ENCODE results near the gene COL15A1. TPM values are rescaled to one million over a fixed set of nuclear protein-coding genes. Genes with fewer than 3 reads are reported as not detected.
"Not testable (repeated sequence)": the region's sequence is repeated elsewhere in the genome, so short reads cannot be mapped to it uniquely, and the experiment has no call there.

COL15A1 gene
- total RNA-seq, 2 experiments from 2014 or later, result 0.30 to 0.33 TPM

GRCh38 chr9:98907055-98907454 lies 36.7 kb upstream of the COL15A1 start:
- Mint-ChIP-seq H3K27me3 (peaks cover 1% of the 10 kb centered on the region), H3K9me3 (no peaks in the 10 kb centered on the region), H3K4me1 (no peaks in the 10 kb centered on the region), H3K36me3 (ENCODE audit: low read depth) (no peaks in the 10 kb centered on the region), H3K27ac (no peak overlapping the region), H3K4me3 (no peak overlapping the region)
- POLR2A ChIA-PET, result interaction anchor here (1.2 kb wide), 1 partner anchor 9 kb away, joined by 3 read pairs; no protein-coding TSS in a partner anchor
- no peak for DNase-seq
- CTCF ChIA-PET, result no interaction called here

DNA sequence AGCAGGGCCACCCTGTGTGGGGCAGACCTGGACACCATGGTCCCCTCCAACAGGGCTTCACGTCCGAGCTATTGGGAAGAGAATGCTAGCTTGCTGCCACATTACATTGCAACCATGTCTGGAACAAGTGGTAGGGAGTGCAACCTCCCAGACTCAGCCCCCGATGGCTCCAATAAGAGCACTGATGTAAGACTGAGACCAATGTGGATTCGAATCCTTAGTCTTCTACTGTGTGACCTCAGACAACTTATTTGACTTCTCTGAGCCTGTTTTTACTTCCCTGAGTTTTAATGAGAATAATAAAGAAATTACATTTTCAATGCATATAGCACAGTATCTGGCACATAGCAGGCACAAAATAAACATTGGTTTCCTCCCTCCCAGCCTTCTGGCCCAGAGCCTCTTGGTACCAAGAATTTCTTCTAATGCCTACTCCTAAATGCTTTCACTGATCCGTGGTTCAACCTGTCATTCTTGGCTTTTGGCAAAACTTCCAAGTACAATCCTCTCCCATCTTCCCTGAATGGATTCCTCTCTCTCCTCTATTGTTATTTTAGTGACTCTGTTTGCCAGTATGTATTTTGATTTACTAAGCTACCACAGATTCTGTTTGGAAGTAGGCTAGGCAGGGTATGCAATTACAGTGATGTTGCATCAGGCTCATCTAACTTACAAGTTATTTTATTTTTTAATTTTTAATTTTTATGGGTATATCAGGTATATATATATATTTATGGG lies 34.6 kb upstream of the COL15A1 start:
- no peaks in the 10 kb centered on the region for H3K4me1 Mint-ChIP-seq
- CTCF ChIA-PET, result no interaction called here
- H3K27me3 Mint-ChIP-seq, result peaks cover 1% of the 10 kb centered on the region
- POLR2A ChIA-PET, result no interaction called here
- no peaks in the 10 kb centered on the region for H3K36me3 Mint-ChIP-seq (ENCODE audit: low read depth)
- no peak overlapping the region for H3K27ac Mint-ChIP-seq
- DNase-seq, result no peak
- no peak overlapping the region for H3K4me3 Mint-ChIP-seq
- H3K9me3 Mint-ChIP-seq, result no peaks in the 10 kb centered on the region

DNA sequence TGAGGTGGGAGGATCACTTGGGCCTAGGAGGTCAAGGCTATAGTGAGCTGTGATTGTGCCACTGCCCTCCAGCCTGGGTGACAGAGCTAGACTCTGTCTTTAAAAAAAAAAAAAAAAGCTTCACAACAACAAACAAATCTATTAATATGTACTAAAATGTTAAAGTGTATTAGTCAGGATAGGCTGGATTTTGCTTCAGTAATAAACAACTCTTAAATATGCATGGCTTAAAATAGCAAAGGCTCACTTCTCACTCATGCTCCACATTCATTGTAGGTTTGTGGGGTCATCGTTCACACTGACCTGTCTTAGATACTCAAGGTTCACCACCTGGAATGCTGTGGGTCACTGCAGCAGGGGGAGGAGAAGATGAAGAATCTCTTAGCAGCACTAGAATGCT lies 33.8 kb upstream of the COL15A1 start:
- POLR2A ChIA-PET, result no interaction called here
- H3K27ac Mint-ChIP-seq, result no peak overlapping the region
- CTCF ChIA-PET, result no interaction called here
- H3K4me1 Mint-ChIP-seq, result no peaks in the 10 kb centered on the region
- DNase-seq, result no peak
- no peaks in the 10 kb centered on the region for H3K36me3 Mint-ChIP-seq (ENCODE audit: low read depth)
- H3K4me3 Mint-ChIP-seq, result no peak overlapping the region
- no peaks in the 10 kb centered on the region for H3K9me3 Mint-ChIP-seq
- H3K27me3 Mint-ChIP-seq, result peaks cover 6% of the 10 kb centered on the region

- no peaks in the 10 kb centered on the region for H3K4me1 Mint-ChIP-seq
- no peak overlapping the region for H3K27ac Mint-ChIP-seq
- H3K36me3 Mint-ChIP-seq (ENCODE audit: low read depth), result no peaks in the 10 kb centered on the region
- POLR2A ChIA-PET, result no interaction called here
- DNase-seq, result no peak
- no peak overlapping the region for H3K4me3 Mint-ChIP-seq
- peaks cover 7% of the 10 kb centered on the region for H3K27me3 Mint-ChIP-seq
- CTCF ChIA-PET, result no interaction called here
- H3K9me3 Mint-ChIP-seq, result no peaks in the 10 kb centered on the region
Observed at GRCh38 chr9:98911042-98911441, 32.7 kb upstream of the COL15A1 start.

DNA sequence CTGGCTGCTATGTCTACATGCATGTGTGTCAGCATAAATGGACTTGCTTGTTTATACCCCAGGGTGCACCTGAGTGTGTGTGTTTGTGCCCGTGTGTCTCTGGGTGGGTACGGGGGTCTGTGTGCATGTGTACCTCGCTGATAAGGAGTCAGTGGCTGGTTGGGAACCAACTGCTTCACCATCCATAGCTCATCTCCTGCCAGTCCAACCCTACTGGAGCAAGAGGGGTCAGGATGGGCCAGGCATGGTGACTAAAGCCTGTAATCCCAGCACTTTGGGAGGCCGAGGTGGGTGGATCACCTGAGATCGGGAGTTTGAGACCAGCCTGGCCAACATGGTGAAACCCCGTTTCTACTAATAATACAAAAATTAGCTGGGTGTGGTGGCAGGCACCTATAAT lies 32.0 kb upstream of the COL15A1 start:
- POLR2A ChIA-PET; H3K9me3 Mint-ChIP-seq; DNase-seq; H3K27me3 Mint-ChIP-seq; H3K4me3 Mint-ChIP-seq; H3K36me3 Mint-ChIP-seq (ENCODE audit: low read depth); H3K4me1 Mint-ChIP-seq; CTCF ChIA-PET; H3K27ac Mint-ChIP-seq: not testable (repeated sequence)

- ChIA-PET CTCF (no interaction called here), POLR2A (no interaction called here)
- no peaks in the 10 kb centered on the region for H3K4me1 Mint-ChIP-seq
- H3K36me3 Mint-ChIP-seq (ENCODE audit: low read depth), result no peaks in the 10 kb centered on the region
- no peak for DNase-seq
- H3K27ac Mint-ChIP-seq, result no peak overlapping the region
- no peak overlapping the region for H3K4me3 Mint-ChIP-seq
- H3K27me3 Mint-ChIP-seq, result peaks cover 7% of the 10 kb centered on the region
- H3K9me3 Mint-ChIP-seq, result no peaks in the 10 kb centered on the region
Observed at GRCh38 chr9:98912450-98912849, 31.3 kb upstream of the COL15A1 start.

GRCh38 chr9:98913044-98913443 lies 30.7 kb upstream of the COL15A1 start:
- H3K9me3 Mint-ChIP-seq, result no peaks in the 10 kb centered on the region
- H3K27me3 Mint-ChIP-seq, result peaks cover 7% of the 10 kb centered on the region
- ChIA-PET POLR2A (no interaction called here), CTCF (no interaction called here)
- no peak overlapping the region for H3K4me3 Mint-ChIP-seq
- no peak overlapping the region for H3K27ac Mint-ChIP-seq
- no peak for DNase-seq
- H3K4me1 Mint-ChIP-seq, result no peaks in the 10 kb centered on the region
- H3K36me3 Mint-ChIP-seq (ENCODE audit: low read depth), result no peaks in the 10 kb centered on the region

DNA sequence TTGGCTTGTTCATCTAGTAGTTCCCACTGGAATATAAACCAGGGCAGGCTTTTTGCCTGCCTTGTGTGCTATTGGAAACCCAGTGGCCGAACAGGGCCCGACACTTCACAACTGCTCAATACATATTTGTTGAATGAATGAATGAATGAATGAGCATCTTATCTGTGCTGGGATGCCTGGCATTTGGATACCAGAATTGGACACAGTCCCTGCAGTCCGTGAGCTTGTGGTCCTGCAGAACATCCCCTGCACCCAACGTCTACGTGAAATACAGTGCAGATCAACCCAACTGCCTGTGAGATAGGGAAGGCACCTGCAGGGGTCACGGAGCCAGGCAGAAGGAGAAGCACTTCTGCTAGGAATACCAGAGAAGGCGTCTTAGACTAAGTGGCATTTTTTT lies 30.0 kb upstream of the COL15A1 start:
- DNase-seq, result no peak
- Mint-ChIP-seq H3K9me3 (no peaks in the 10 kb centered on the region), H3K36me3 (ENCODE audit: low read depth) (no peaks in the 10 kb centered on the region), H3K4me3 (no peak overlapping the region), H3K27me3 (peaks cover 7% of the 10 kb centered on the region), H3K4me1 (no peaks in the 10 kb centered on the region), H3K27ac (no peak overlapping the region)
- POLR2A ChIA-PET, result no interaction called here
- CTCF ChIA-PET, result no interaction called here

DNA sequence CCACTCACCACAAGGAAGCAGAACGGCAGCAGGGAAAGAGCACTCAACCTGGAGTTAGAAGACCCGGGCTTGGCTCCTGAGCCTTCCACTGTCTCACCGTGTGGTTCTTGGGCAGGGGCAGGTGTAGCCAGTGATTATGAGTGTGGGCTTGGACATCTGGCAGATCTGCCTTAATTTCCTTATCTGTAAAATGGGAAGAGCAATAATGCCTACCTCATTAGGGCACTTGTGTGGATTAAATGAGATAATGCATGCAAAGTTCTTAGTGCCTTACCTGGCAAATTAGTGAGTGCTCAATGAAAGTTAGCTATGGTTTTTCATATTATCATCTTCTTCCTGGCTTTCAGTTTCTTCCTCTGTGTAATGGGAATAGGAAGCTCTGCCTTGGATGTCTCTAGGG lies 28.1 kb upstream of the COL15A1 start:
- H3K9me3 Mint-ChIP-seq, result no peaks in the 10 kb centered on the region
- no peaks in the 10 kb centered on the region for H3K4me1 Mint-ChIP-seq
- ChIA-PET CTCF (no interaction called here), POLR2A (no interaction called here)
- no peak overlapping the region for H3K27ac Mint-ChIP-seq
- H3K36me3 Mint-ChIP-seq (ENCODE audit: low read depth), result no peaks in the 10 kb centered on the region
- no peak for DNase-seq
- no peak overlapping the region for H3K4me3 Mint-ChIP-seq
- H3K27me3 Mint-ChIP-seq, result peaks cover 7% of the 10 kb centered on the region

DNA sequence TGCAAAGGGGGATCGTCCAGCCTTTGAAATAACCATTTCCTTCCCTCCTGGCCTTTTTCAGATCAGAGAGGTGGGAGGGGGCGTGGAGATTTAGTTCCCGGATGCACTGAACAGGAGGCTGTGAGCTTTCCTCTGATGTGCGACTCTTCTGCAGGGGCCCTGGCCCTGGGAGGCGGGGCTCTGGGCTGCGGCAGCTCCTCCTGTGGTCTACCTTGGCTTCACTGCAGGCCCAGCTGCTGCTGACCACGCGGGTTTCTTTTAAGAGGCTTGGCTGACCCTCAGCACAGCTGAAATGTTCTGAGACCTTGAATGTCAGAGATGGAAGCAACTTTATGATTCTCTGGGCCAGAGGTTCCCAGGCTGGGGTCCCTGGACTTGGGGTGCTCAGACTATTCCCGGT lies 27.0 kb upstream of the COL15A1 start:
- DNase-seq, result no peak
- POLR2A ChIA-PET, result interaction anchor here (0.7 kb wide), 1 partner anchor 9 kb away, joined by 3 read pairs; no protein-coding TSS in a partner anchor
- no peaks in the 10 kb centered on the region for H3K4me1 Mint-ChIP-seq
- H3K36me3 Mint-ChIP-seq (ENCODE audit: low read depth), result no peaks in the 10 kb centered on the region
- no peak overlapping the region for H3K4me3 Mint-ChIP-seq
- H3K27ac Mint-ChIP-seq, result no peak overlapping the region
- H3K9me3 Mint-ChIP-seq, result no peaks in the 10 kb centered on the region
- H3K27me3 Mint-ChIP-seq, result peaks cover 7% of the 10 kb centered on the region
- CTCF ChIA-PET, result no interaction called here

- no peak overlapping the region for H3K27ac Mint-ChIP-seq
- no peaks in the 10 kb centered on the region for H3K9me3 Mint-ChIP-seq
- H3K36me3 Mint-ChIP-seq (ENCODE audit: low read depth), result no peaks in the 10 kb centered on the region
- H3K4me3 Mint-ChIP-seq, result no peak overlapping the region
- POLR2A ChIA-PET, result no interaction called here
- no peak for DNase-seq
- CTCF ChIA-PET, result no interaction called here
- peaks cover 11% of the 10 kb centered on the region for H3K27me3 Mint-ChIP-seq
- H3K4me1 Mint-ChIP-seq, result no peaks in the 10 kb centered on the region
Observed at GRCh38 chr9:98917746-98918487, 25.8 kb upstream of the COL15A1 start.

DNA sequence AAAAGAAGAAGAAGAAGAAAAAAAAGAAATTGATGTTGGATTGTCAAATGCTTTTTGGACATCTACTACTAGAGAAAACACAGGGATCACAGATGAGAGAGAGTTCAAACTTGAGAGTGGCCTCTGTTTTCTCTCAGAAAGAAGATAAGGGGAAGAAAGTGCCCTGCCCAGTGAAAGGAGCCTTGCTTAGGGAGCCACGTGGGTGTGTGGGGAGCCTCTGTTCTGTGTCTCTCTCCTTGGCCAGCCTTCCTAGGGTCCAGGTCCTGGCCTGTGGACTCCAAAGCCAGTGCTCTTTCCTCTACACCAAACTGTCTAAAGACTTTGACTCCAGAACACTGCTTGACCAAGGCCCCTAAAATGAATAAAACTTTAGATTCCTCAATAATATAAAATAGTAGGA lies 22.0 kb upstream of the COL15A1 start:
- ChIA-PET POLR2A (no interaction called here), CTCF (no interaction called here)
- H3K36me3 Mint-ChIP-seq (ENCODE audit: low read depth), result no peaks in the 10 kb centered on the region
- no peaks in the 10 kb centered on the region for H3K9me3 Mint-ChIP-seq
- H3K27me3 Mint-ChIP-seq, result peaks cover 18% of the 10 kb centered on the region
- no peaks in the 10 kb centered on the region for H3K4me1 Mint-ChIP-seq
- H3K27ac Mint-ChIP-seq, result no peak overlapping the region
- no peak overlapping the region for H3K4me3 Mint-ChIP-seq
- no peak for DNase-seq

DNA sequence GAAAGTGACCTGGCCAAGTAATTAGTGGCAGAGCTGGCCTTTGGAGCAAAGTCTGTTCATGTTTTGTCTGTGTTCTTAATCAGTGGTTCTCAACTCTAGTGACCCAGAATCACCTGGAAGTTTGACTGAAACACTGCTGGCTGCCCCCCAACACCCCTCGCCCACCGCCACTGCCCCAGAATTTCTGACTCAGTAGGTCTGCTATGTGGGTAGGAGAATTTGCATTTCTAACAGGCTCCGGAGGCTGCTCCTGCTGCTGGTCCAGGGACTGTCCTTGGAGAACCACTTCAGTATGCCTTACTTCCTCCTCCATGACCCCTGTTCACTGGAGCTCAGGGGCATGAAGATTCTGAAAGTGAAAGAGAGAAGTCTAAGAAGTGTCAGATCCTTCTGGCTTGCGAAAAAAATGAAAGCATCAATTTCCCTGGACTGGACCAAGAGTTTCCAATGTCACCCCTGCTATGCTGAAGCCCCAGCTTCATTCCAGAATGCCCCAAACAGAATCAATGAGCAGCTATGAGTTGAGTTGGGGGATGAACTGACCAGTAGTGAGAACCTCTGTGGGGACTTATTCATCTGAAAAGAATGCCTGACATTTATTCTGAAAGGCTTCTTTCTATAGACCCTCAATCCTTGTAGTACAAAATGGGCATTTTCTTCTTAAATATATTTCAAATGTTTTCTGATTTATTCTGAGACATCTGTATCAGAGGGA lies 20.8 kb upstream of the COL15A1 start:
- no peaks in the 10 kb centered on the region for H3K9me3 Mint-ChIP-seq
- no peaks in the 10 kb centered on the region for H3K36me3 Mint-ChIP-seq (ENCODE audit: low read depth)
- DNase-seq, result no peak
- H3K27me3 Mint-ChIP-seq, result peaks cover 21% of the 10 kb centered on the region
- CTCF ChIA-PET, result no interaction called here
- POLR2A ChIA-PET, result interaction anchor here (0.6 kb wide), 1 partner anchor 1889 kb away, joined by 3 read pairs; no protein-coding TSS in a partner anchor
- no peak overlapping the region for H3K27ac Mint-ChIP-seq
- no peak overlapping the region for H3K4me3 Mint-ChIP-seq
- H3K4me1 Mint-ChIP-seq, result no peaks in the 10 kb centered on the region
